K562 (cell line): ENCODE measurements around the gene ZSWIM6. TPM values are rescaled to one million over a fixed set of nuclear protein-coding genes. Genes with fewer than 3 reads are reported as not detected.
A peak's percentile ranks its signal among the peaks of the same experiment; 100 is the strongest.

Source experiments
- CREM ChIP-seq: IDR thresholded peaks from 2 replicates; pipeline ENCODE4 v1.6.1; 2014; ENCODE audit warnings: antibody characterized with exemption, low read depth
- EP400 ChIP-seq: fragments of 450-650 bp; IDR thresholded peaks from 2 replicates; pipeline ENCODE4 v1.6.1; 2017; ENCODE audit warnings: antibody characterized with exemption, mild to moderate bottlenecking, moderate library complexity
- ETS1 ChIP-seq: conservative IDR thresholded peaks from 2 replicates; pipeline ENCODE4 v1.6.1; 2011; ENCODE audit warnings: low read depth, mild to moderate bottlenecking, low read length; ENCODE audit not compliant: control insufficient read depth
- GABPA ChIP-seq: fragments of 200-800 bp; sonication (Bioruptor generic); conservative IDR thresholded peaks from 2 replicates; pipeline ENCODE4 v1.6.1; 2016; ENCODE audit warnings: low read depth, missing genetic modification characterization, missing compliant biosample characterization
- HDAC3 ChIP-seq: fragments of 450-650 bp; IDR thresholded peaks from 2 replicates; pipeline ENCODE4 v1.6.1; 2018; ENCODE audit warnings: borderline replicate concordance, mild to moderate bottlenecking, moderate library complexity; ENCODE audit not compliant: partially characterized antibody
- KDM1A ChIP-seq, 2 experiments: fragments of 450-650 bp; IDR thresholded peaks; 2 replicates each; pipeline ENCODE4 v1.6.1; 2016; ENCODE audit warnings: mild to moderate bottlenecking in 2 of 2
- KHSRP ChIP-seq: fragments of 450-650 bp; IDR thresholded peaks from 2 replicates; pipeline ENCODE4 v1.6.1; 2017
- MAFK ChIP-seq: IDR thresholded peaks from 2 replicates; pipeline ENCODE4 v1.6.1; 2011; ENCODE audit warnings: low read length, improper control_type of control experiment
- NFRKB ChIP-seq: fragments of 450-650 bp; IDR thresholded peaks from 2 replicates; pipeline ENCODE4 v1.6.1; 2016; ENCODE audit warnings: low read depth
- PHF20 ChIP-seq: fragments of 450-650 bp; IDR thresholded peaks from 2 replicates; pipeline ENCODE4 v1.6.1; 2018; ENCODE audit not compliant: partially characterized antibody
- PML ChIP-seq: IDR thresholded peaks from 2 replicates; pipeline ENCODE4 v1.6.1; 2012; ENCODE audit warnings: low read length, inconsistent platforms
- RCOR1 ChIP-seq, 2 experiments: IDR thresholded peaks; 2 replicates each; pipeline ENCODE4 v1.6.1; 2012; ENCODE audit warnings: low read depth in 2 of 2, low read length in 2 of 2, borderline replicate concordance in 1 of 2, improper control_type of control experiment in 1 of 2
- RFX5 ChIP-seq: IDR thresholded peaks from 2 replicates; pipeline ENCODE4 v1.6.1; 2011; ENCODE audit warnings: low read depth, mild to moderate bottlenecking, improper control_type of control experiment, low read length
- SMARCA5 ChIP-seq: fragments of 450-650 bp; IDR thresholded peaks from 2 replicates; pipeline ENCODE4 v1.6.1; 2016
- SNRNP70 ChIP-seq: fragments of 200-400 bp; formaldehyde crosslinking; optimal IDR thresholded peaks from 2 replicates; pipeline ENCODE3; 2017; ENCODE audit warnings: low read depth, low read length
- ZBTB2 ChIP-seq: fragments of 450-650 bp; IDR thresholded peaks from 2 replicates; pipeline ENCODE4 v1.6.1; 2016; ENCODE audit warnings: antibody characterized with exemption
- ZBTB5 ChIP-seq: fragments of 450-650 bp; IDR thresholded peaks from 2 replicates; pipeline ENCODE4 v1.6.1; 2017; ENCODE audit warnings: antibody characterized with exemption
- ZNF174 ChIP-seq: fragments of 250-450 bp; sonication (Bioruptor Pico); IDR thresholded peaks from 2 replicates; pipeline ENCODE4 v1.4.0; 2020; ENCODE audit warnings: mild to moderate bottlenecking
- ZNF277 ChIP-seq: fragments of 250-450 bp; sonication (Bioruptor Pico); IDR thresholded peaks from 2 replicates; pipeline ENCODE4 v1.8.0; 2022; ENCODE audit warnings: inconsistent platforms, mild to moderate bottlenecking, moderate library complexity, borderline replicate concordance
- ZNF280B ChIP-seq: fragments of 250-450 bp; sonication (Bioruptor Pico); IDR thresholded peaks from 2 replicates; pipeline ENCODE4 v1.5.1; 2021; ENCODE audit warnings: mild to moderate bottlenecking
- ZNF445 ChIP-seq: fragments of 250-450 bp; sonication (Bioruptor Pico); IDR thresholded peaks from 2 replicates; pipeline ENCODE4 v1.4.0; 2020; ENCODE audit warnings: low read depth, mild to moderate bottlenecking, moderate library complexity
- polyA plus RNA-seq, 8 experiments: library from polyadenylated mRNA; depleted of rRNA in 4 of 8; stranded (reverse) in 5 of 8; unstranded in 3 of 8; fragments of >200 nt; fragmentation: Nextera tagmentation in 2 of 8; fragmentation: Illumina TruSeq in 1 of 8; extraction: Ambion mirVana in 2 of 8; extraction: Trizol in 1 of 8; gene quantifications; 2 replicates each; pipeline versions ENCODE4 v1.2.1 to v1.2.3, GENCODE V29; 2011 to 2014; ENCODE audit warnings: inconsistent platforms in 1 of 8, missing spikeins in 1 of 8
- total RNA-seq, 7 experiments: library from RNA; depleted of rRNA in 6 of 7; stranded (reverse); fragments of >200 nt in 6 of 7; fragmentation: Illumina TruSeq in 2 of 7; extraction: Trizol in 2 of 7; gene quantifications; 2 replicates each; pipeline versions ENCODE4 v1.2.1 to v1.2.3, GENCODE V29; 2011 to 2021; ENCODE audit warnings: low replicate concordance in 1 of 7
- TF ChIP-seq, protein P1 (sequence below): fragments of 250-450 bp; sonication (Bioruptor Pico); IDR thresholded peaks from 2 replicates; pipeline ENCODE4 v1.8.0; 2022; ENCODE audit warnings: moderate library complexity, mild to moderate bottlenecking, inconsistent platforms

The ZSWIM6 gene
- total and polyA plus RNA-seq, 9 of the 15 experiments (the other 6 are each of a cell fraction or from before 2014, with no cell fraction given) = 0.81 to 3.2 (median 2.0) TPM

DNA sequence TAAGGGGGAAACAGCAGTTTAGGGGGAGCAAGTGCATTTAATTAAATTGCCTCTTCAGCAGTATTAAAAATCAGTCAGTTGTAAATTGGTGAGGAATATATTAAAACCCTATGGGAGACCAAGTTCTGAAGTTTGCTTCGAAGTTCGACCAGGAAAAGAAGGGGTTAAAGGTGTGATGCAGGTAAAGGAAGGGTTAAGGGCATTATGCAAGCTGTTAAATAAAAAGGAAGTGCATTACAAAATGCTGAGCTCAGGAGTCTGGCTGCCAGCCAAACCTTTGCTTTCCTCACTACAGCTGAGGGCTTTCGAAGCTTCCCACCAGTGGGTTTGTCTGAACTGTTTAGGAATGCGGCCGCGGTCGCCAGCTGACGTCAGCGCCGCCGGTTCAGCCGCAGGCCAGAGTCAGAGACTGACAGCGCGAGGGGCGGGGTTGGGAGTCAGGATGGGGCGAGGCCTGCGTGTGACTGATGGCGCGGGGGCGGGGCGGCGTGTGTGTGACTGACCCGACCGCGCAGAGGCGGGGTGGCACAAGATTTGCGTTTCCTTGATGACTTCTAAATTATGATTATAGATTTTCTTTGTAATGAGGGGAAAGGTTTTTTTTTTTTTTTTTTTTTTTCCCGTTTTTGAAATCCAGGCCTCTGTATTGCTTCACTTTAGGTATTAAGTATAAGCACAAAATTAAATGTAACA is 76.6 kb downstream of the ZSWIM6 start (continued):
- TF ChIP-seq, protein P1, sequence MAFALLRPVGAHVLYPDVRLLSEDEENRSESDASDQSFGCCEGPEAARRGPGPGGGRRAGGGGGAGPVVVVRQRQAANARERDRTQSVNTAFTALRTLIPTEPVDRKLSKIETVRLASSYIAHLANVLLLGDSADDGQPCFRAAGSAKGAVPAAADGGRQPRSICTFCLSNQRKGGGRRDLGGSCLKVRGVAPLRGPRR (CRISPR knock-in tag) = no peak
- TF ChIP-seq PML (no peak), GABPA (tag) (peak; percentile 71), RCOR1 (IDR thresholded peaks at IDR 0.05; ENCODE audit: borderline replicate concordance in 1 of 2, low read depth in 2 of 2, low read length in 2 of 2) (peak in 1 of 2 experiments; percentile 54; a peak in 2 of 4 replicates), ZBTB2 (peak; percentile 64; the same call in 1 of the 2 replicates), HDAC3 (peak; percentile 92), PHF20 (peak; percentile 54), ZNF280B (no peak), SNRNP70 (no peak), ZBTB5 (no peak), ETS1 (no peak), ZNF277 (CRISPR knock-in tag) (no peak), ZNF174 (CRISPR knock-in tag) (no peak), KHSRP (no peak), CREM (peak; percentile 95), RFX5 (no peak; the same call in 1 of the 2 replicates), NFRKB (peak; percentile 90), EP400 (peak; percentile 49; the same call in 1 of the 2 replicates), ZNF445 (CRISPR knock-in tag) (no peak), KDM1A (IDR thresholded peaks at IDR 0.05) (0 out of 4 replicates have a peak, but pooled peaks of 1 of the 2 experiments have one; percentile 41), SMARCA5 (no peak), MAFK (peak; percentile 97)
